Pancreas (tissue), 10 donors: ENCODE results near the gene DPP4. TPM values are rescaled to one million over a fixed set of nuclear protein-coding genes. Genes with fewer than 3 reads are reported as not detected.
A peak's percentile ranks its signal among the peaks of the same experiment; 100 is the strongest.

Experiments
- ATAC-seq, 4 donors: fragments of 200-7000 bp; cut with Tn5 transposase; one replicate each; pipeline versions ENCODE4 v1.8.0 to v1.9.1; 2020; ENCODE audit warnings: mild to moderate bottlenecking in 4 of 4, moderate library complexity in 4 of 4
- DNase-seq, 6 donors: peaks; one replicate each; pipeline ENCODE4 v3.0.0-alpha.2; 2020
- FAIRE-seq: peaks from 2 replicates; lab custom pipeline; 2012; peaks lifted over from hg19 to GRCh38; lab: Jason Lieb, UNC
- H3K27ac ChIP-seq, 4 donors: fragments of 200-600 bp; sonication (generic); 1 replicate in 3 of 4; 2 replicates in 1 of 4; pipeline versions ENCODE4 v1.5.0 to v1.8.0; 2020
- H3K27me3 ChIP-seq, 4 donors: fragments of 200-600 bp; one replicate each; pipeline ENCODE4 v1.8.0; 2021
- H3K36me3 ChIP-seq, 3 donors: fragments of 200-600 bp; sonication (generic) in 1 of 3; one replicate each; pipeline versions ENCODE4 v1.5.0 to v1.8.0; 2020 to 2021
- H3K4me1 ChIP-seq, 3 donors: fragments of 200-600 bp; one replicate each; pipeline ENCODE4 v1.8.0; 2021
- H3K4me3 ChIP-seq, 4 donors: fragments of 200-600 bp; sonication (generic) in 2 of 4; one replicate each; pipeline versions ENCODE4 v1.5.0 to v1.8.0; 2020 to 2021
- H3K9me3 ChIP-seq, 4 donors: fragments of 200-600 bp; one replicate each; pipeline ENCODE4 v1.8.0; 2021
- CTCF ChIP-seq, 4 donors: fragments of 200-600 bp; sonication (generic) in 3 of 4; IDR thresholded peaks; one replicate each; pipeline versions ENCODE4 v1.5.0 to v1.8.0; 2021; ENCODE audit warnings: antibody characterized with exemption in 4 of 4
- WGBS, 2 donors: extraction: QIAGEN DNeasy Blood & Tissue Kit; methylation state at CpG; one replicate each; pipeline ENCODE4 v1.1.7; 2013; 5-methylcytosine and 5-hydroxymethylcytosine counted together
- intact Hi-C, 3 donors: fragments of 100-400 bp; cut with DNase I; formaldehyde crosslinking; loops; one replicate each; pipeline versions ENCODE4 v1.11.1 to v1.14.2; 2022
- polyA plus RNA-seq, 2 donors: library from polyadenylated mRNA; stranded (reverse); fragments of 200-250 nt; gene quantifications; one replicate each; pipeline ENCODE4 v1.2.3, GENCODE V29; 2013
- total RNA-seq, 6 donors: library from RNA; stranded (reverse); fragmentation: NEBNext Ultra II Directional in 4 of 6; extraction: Animal tissue kit (Norgen Biotek cat#: 25700) in 4 of 6; gene quantifications; one replicate each; pipeline versions ENCODE4 v1.2.1 to v1.2.4, GENCODE V29; 2021 to 2023
- donor health status: healthy with polysubstance abuse.
- donor health status: DM: no; HTN: no; CAD: no; lungs with moderate emphysema.
- donor health status: DM: no; HTN: no; CAD: no.
- donor health status: control.
- donor health status: control.
- donor health status: Bipolar disorder and iron deficiency.
- donor health status: DM: yes; HTN: yes; CAD: no.
- donor health status: DM: no; HTN: no; CAD: no.
- donor health status: DM: no; HTN: no; CAD: no.
- donor health status: DM: yes; HTN: yes; CAD: no.

Gene DPP4
- total and polyA plus RNA-seq, 8 donors: 0.98 to 6.4 (median 2.4) TPM

DNA sequence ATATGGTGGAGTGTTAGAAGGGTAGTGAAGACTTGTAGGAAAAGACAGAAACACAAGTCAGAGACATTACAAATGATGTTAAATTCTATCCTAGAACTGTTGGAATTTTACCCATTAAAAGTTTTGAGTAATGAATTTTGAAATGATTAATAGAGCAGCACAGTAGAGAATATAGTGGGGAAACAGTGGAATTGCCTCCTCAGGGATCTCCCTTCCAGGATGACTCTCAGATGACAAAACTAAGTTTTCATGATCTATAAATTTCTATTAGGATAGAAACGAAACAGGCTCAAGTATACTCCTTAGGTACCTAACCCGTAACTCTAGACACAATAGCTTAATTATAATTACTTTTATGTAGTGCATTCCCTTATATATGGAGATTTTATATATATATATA lies 86.7 kb downstream of the DPP4 start:
- FAIRE-seq (no peak), DNase-seq (no peak), ATAC-seq (no peak)
- 68 to 82% methylated on average over 2 of the region's 2 CpGs for WGBS, 2 donors
- TF ChIP-seq CTCF (IDR thresholded peaks at IDR 0.05): no peak
- no peaks in the 10 kb centered on the region for H3K4me1 ChIP-seq
- no peak overlapping the region for H3K27ac ChIP-seq
- no peaks in the 10 kb centered on the region for H3K9me3 ChIP-seq
- no peak overlapping the region for H3K4me3 ChIP-seq
- no peaks in the 10 kb centered on the region for H3K27me3 ChIP-seq
- no peaks in the 10 kb centered on the region for H3K36me3 ChIP-seq
- intact Hi-C loops: no loop called here

GRCh38 chr2:161983866-161984265 lies 90.1 kb downstream of the DPP4 start:
- intact Hi-C loops: no loop called here
- no peak overlapping the region for H3K4me3 ChIP-seq
- H3K27ac ChIP-seq: no peak overlapping the region
- WGBS, 2 donors: 87 to 93% methylated on average over 1 of the region's 1 CpG
- ATAC-seq: no peak
- H3K27me3 ChIP-seq: no peaks in the 10 kb centered on the region
- no peak for FAIRE-seq
- no peak for DNase-seq
- no peaks in the 10 kb centered on the region for H3K9me3 ChIP-seq
- no peaks in the 10 kb centered on the region for H3K4me1 ChIP-seq
- no peak for TF ChIP-seq CTCF (IDR thresholded peaks at IDR 0.05)
- H3K36me3 ChIP-seq: no peaks in the 10 kb centered on the region

GRCh38 chr2:161983331-161983651 lies 90.7 kb downstream of the DPP4 start:
- 16 to 22% methylated on average over 1 of the region's 1 CpG for WGBS, 2 donors
- intact Hi-C loops: no loop called here
- DNase-seq (no peak), ATAC-seq (no peak), FAIRE-seq (no peak)
- H3K4me1 ChIP-seq: no peaks in the 10 kb centered on the region
- no peaks in the 10 kb centered on the region for H3K27me3 ChIP-seq
- no peak overlapping the region for H3K4me3 ChIP-seq
- no peak overlapping the region for H3K27ac ChIP-seq
- H3K36me3 ChIP-seq: no peaks in the 10 kb centered on the region
- no peak for TF ChIP-seq CTCF (IDR thresholded peaks at IDR 0.05)
- no peaks in the 10 kb centered on the region for H3K9me3 ChIP-seq

DNA sequence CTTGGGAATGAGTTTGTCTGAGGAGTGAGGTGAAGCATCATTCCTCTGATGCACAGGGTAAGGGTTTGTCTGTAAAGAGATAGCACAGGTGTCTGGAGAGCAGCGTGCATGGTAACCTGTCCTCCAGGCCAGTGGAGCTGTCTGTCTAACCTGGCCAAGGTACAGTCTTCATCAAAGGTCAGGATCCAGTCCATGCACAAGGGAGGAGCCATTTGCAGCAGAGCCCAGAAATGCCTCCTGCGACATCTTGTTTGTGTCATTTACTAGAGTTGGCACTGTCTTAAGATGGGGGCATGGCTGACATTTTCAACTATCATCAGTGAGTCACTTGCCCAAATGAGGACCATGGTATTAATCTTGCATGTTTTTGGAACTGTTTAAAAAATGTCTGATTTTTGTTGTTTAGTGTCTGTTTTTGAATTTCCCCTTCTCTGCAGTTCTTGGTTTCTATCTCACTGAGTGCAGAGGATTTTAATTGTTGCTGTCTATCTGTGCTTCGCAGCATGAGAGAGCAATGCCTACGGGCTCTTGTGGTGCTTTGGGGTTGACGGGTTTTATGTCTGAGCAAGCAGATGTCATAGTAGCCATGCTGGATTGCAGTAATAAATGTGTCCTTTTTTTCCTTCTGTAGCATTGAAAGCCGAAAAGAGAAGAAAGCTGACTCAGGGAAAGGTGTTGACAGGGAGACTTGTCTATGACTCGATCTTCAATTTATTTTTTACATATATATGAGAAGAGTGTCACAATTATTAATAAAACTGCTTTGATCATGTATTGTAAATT lies 91.3 kb downstream of the DPP4 start:
- no peaks in the 10 kb centered on the region for H3K4me1 ChIP-seq
- FAIRE-seq (no peak), ATAC-seq (no peak), DNase-seq (no peak)
- no peaks in the 10 kb centered on the region for H3K36me3 ChIP-seq
- intact Hi-C loops: no loop called here
- no peak overlapping the region for H3K27ac ChIP-seq
- TF ChIP-seq CTCF (IDR thresholded peaks at IDR 0.05): no peak
- H3K9me3 ChIP-seq: no peaks in the 10 kb centered on the region
- H3K27me3 ChIP-seq: no peaks in the 10 kb centered on the region
- no peak overlapping the region for H3K4me3 ChIP-seq
- 69 to 75% methylated on average over 7 of the region's 7 CpGs for WGBS, 2 donors

GRCh38 chr2:161981679-161982250 lies 92.2 kb downstream of the DPP4 start:
- H3K4me3 ChIP-seq: no peak overlapping the region
- no peaks in the 10 kb centered on the region for H3K4me1 ChIP-seq
- H3K27me3 ChIP-seq: no peaks in the 10 kb centered on the region
- intact Hi-C loops: no loop called here
- DNase-seq (peak in 1 of 6 donors; percentile 16), ATAC-seq (no peak), FAIRE-seq (no peak)
- H3K27ac ChIP-seq: no peak overlapping the region
- WGBS, 2 donors: 78 to 87% methylated on average over 10 of the region's 10 CpGs
- no peaks in the 10 kb centered on the region for H3K9me3 ChIP-seq
- H3K36me3 ChIP-seq: no peaks in the 10 kb centered on the region
- TF ChIP-seq CTCF (IDR thresholded peaks at IDR 0.05): no peak
